H9 (cell line): Measurements from ENCODE around the gene TRAPPC2. TPM values are rescaled to one million over a fixed set of nuclear protein-coding genes. Genes with fewer than 3 reads are reported as not detected.
A peak's percentile ranks its signal among the peaks of the same experiment; 100 is the strongest.

Source experiments
- DNase-seq: peaks from one replicate; pipeline ENCODE4 v3.0.0-alpha.2; 2017
- H2AFZ ChIP-seq: one replicate; pipeline ENCODE4 v1.6.1; 2013; ENCODE audit warnings: mild to moderate bottlenecking, low read length, control low read depth, moderate library complexity
- H2AK5ac ChIP-seq: 2 replicates; pipeline ENCODE4 v1.6.1; 2013; ENCODE audit warnings: low read length, control low read depth, mixed read lengths; ENCODE audit not compliant: insufficient read length
- H2BK120ac ChIP-seq: one replicate; pipeline ENCODE4 v1.6.1; 2013; ENCODE audit warnings: low read depth, mild to moderate bottlenecking, low read length, control low read depth, inconsistent platforms; ENCODE audit not compliant: poor library complexity, severe bottlenecking
- H2BK12ac ChIP-seq: 2 replicates; pipeline ENCODE4 v1.6.1; 2013; ENCODE audit warnings: low read length, control low read depth, mixed read lengths, low read depth; ENCODE audit not compliant: insufficient read length
- H2BK15ac ChIP-seq: 2 replicates; pipeline ENCODE4 v1.6.1; 2013; ENCODE audit warnings: low read depth, low read length, control low read depth
- H2BK20ac ChIP-seq: one replicate; pipeline ENCODE4 v1.6.1; 2013; ENCODE audit warnings: low read depth, mild to moderate bottlenecking, low read length, control low read depth, inconsistent platforms; ENCODE audit not compliant: poor library complexity, severe bottlenecking
- H2BK5ac ChIP-seq: 2 replicates; pipeline ENCODE4 v1.6.1; 2013; ENCODE audit warnings: low read length, control low read depth, mixed read lengths; ENCODE audit not compliant: insufficient read length
- H3K14ac ChIP-seq: 2 replicates; pipeline ENCODE4 v1.6.1; 2013; ENCODE audit warnings: low read length, control low read depth; ENCODE audit not compliant: insufficient read depth
- H3K18ac ChIP-seq: 2 replicates; pipeline ENCODE4 v1.6.1; 2013; ENCODE audit warnings: low read depth, mild to moderate bottlenecking, mixed read lengths, low read length, control low read depth; ENCODE audit not compliant: insufficient read length
- H3K23ac ChIP-seq: 2 replicates; pipeline ENCODE4 v1.6.1; 2013; ENCODE audit warnings: low read length, control low read depth, mixed read lengths, low read depth; ENCODE audit not compliant: insufficient read length
- H3K23me2 ChIP-seq: 2 replicates; pipeline ENCODE4 v1.6.1; 2013; ENCODE audit warnings: low read depth, mild to moderate bottlenecking, mixed read lengths, low read length, control low read depth; ENCODE audit not compliant: insufficient read length, poor library complexity, severe bottlenecking
- H3K27ac ChIP-seq: 2 replicates; pipeline ENCODE4 v1.5.1; 2013; ENCODE audit warnings: low read length, control low read depth, mixed read lengths, low read depth; ENCODE audit not compliant: insufficient read length
- H3K27me3 ChIP-seq: 2 replicates; pipeline ENCODE4 v1.6.1; 2013; ENCODE audit warnings: low read length, control low read depth, inconsistent platforms; ENCODE audit not compliant: insufficient read depth
- H3K4ac ChIP-seq: 2 replicates; pipeline ENCODE4 v1.6.1; 2013; ENCODE audit warnings: low read depth, mild to moderate bottlenecking, control low read depth, inconsistent platforms, low read length, moderate library complexity
- H3K4me1 ChIP-seq: 2 replicates; pipeline ENCODE4 v1.6.1; 2013; ENCODE audit warnings: low read length, control low read depth, inconsistent platforms; ENCODE audit not compliant: insufficient read depth
- H3K4me2 ChIP-seq: 2 replicates; pipeline ENCODE4 v1.6.1; 2013; ENCODE audit warnings: low read length, control low read depth, mixed read lengths; ENCODE audit not compliant: insufficient read length, insufficient read depth
- H3K56ac ChIP-seq: 2 replicates; pipeline ENCODE4 v1.6.1; 2013; ENCODE audit warnings: low read depth, mild to moderate bottlenecking, mixed read lengths, low read length, control low read depth; ENCODE audit not compliant: insufficient read length
- H3K79me1 ChIP-seq: 2 replicates; pipeline ENCODE4 v1.6.1; 2013; ENCODE audit warnings: low read depth, mild to moderate bottlenecking, moderate library complexity, low read length, control low read depth, inconsistent platforms; ENCODE audit not compliant: insufficient read depth, poor library complexity, severe bottlenecking
- H3K79me2 ChIP-seq: 2 replicates; pipeline ENCODE4 v1.6.1; 2013; ENCODE audit warnings: low read length, control low read depth, inconsistent platforms; ENCODE audit not compliant: insufficient read depth
- H3K9ac ChIP-seq: 2 replicates; pipeline ENCODE4 v1.6.1; 2013; ENCODE audit warnings: low read length, control low read depth, mixed read lengths; ENCODE audit not compliant: insufficient read length; ENCODE audit errors: extremely low read depth
- H3K9me3 ChIP-seq: one replicate; pipeline ENCODE4 v1.6.1; 2013; ENCODE audit warnings: low read depth, low read length, inconsistent platforms; ENCODE audit not compliant: control insufficient read depth
- H3T11ph ChIP-seq: one replicate; pipeline ENCODE4 v1.6.1; 2013; ENCODE audit warnings: mild to moderate bottlenecking, low read length, control low read depth, inconsistent platforms
- H4K20me1 ChIP-seq: one replicate; pipeline ENCODE4 v1.6.1; 2013; ENCODE audit not compliant: control insufficient read depth, insufficient read length, insufficient read depth
- H4K5ac ChIP-seq: 2 replicates; pipeline ENCODE4 v1.6.1; 2013; ENCODE audit warnings: low read depth, mild to moderate bottlenecking, mixed read lengths, low read length, control low read depth; ENCODE audit not compliant: insufficient read length
- H4K8ac ChIP-seq: replicated peaks from 2 replicates; pipeline ENCODE4 v1.6.1; 2013; ENCODE audit warnings: low read length, control low read depth, mixed read lengths, low read depth; ENCODE audit not compliant: insufficient read length
- H4K91ac ChIP-seq: 2 replicates; pipeline ENCODE4 v1.6.1; 2013; ENCODE audit warnings: low read depth, mild to moderate bottlenecking, moderate library complexity, mixed read lengths, low read length, control low read depth; ENCODE audit not compliant: insufficient read length
- H3K27ac Mint-ChIP-seq, 3 experiments: 2 replicates in 2 of 3; 3 replicates in 1 of 3; pipeline ENCODE4 v1.8.0; 2020 to 2021; ENCODE audit warnings: mixed read lengths in 3 of 3, mild to moderate bottlenecking in 1 of 3, moderate library complexity in 1 of 3
- H3K27me3 Mint-ChIP-seq: 2 replicates; pipeline ENCODE4 v1.8.0; 2021; ENCODE audit warnings: low read depth, mild to moderate bottlenecking, moderate library complexity, mixed read lengths
- H3K36me3 Mint-ChIP-seq, 3 experiments: 2 replicates in 2 of 3; 3 replicates in 1 of 3; pipeline ENCODE4 v1.8.0; 2020 to 2021; ENCODE audit warnings: low read depth in 3 of 3, mixed read lengths in 3 of 3; ENCODE audit not compliant: insufficient read depth in 1 of 3
- H3K4me1 Mint-ChIP-seq, 2 experiments: 2 replicates each; pipeline ENCODE4 v1.8.0; 2020; ENCODE audit warnings: mixed read lengths in 2 of 2
- H3K4me3 Mint-ChIP-seq, 2 experiments: 2 replicates in 1 of 2; 3 replicates in 1 of 2; pipeline ENCODE4 v1.8.0; 2020 to 2021; ENCODE audit warnings: mild to moderate bottlenecking in 2 of 2, mixed read lengths in 2 of 2, moderate library complexity in 1 of 2
- H3K9me3 Mint-ChIP-seq, 2 experiments: 2 replicates in 1 of 2; 3 replicates in 1 of 2; pipeline ENCODE4 v1.8.0; 2020; ENCODE audit warnings: mild to moderate bottlenecking in 2 of 2, mixed read lengths in 2 of 2, moderate library complexity in 1 of 2
- CTCF ChIP-seq: fragments of 200-600 bp; sonication (generic); conservative IDR thresholded peaks from 3 replicates; pipeline ENCODE4 v1.8.0; 2021; ENCODE audit warnings: antibody characterized with exemption, mild to moderate bottlenecking
- WGBS: extraction: QIAGEN DNeasy Blood & Tissue Kit; methylation state at CpG from one replicate; pipeline ENCODE4 v1.1.7; 2013; ENCODE audit warnings: missing lambda C conversion rate, low lambda C conversion rate, mixed read lengths; ENCODE audit not compliant: insufficient read length; ENCODE audit errors: extremely low coverage; 5-methylcytosine and 5-hydroxymethylcytosine counted together
- total RNA-seq: library from RNA; stranded (reverse); gene quantifications from 2 replicates; pipeline ENCODE4 v1.2.1, GENCODE V29; 2021

Gene TRAPPC2
- total RNA-seq, 1 experiment from 2014 or later: 13.3 TPM

GRCh38 chrX:13719192-13719856, 15.1 kb downstream of the TRAPPC2 start:
- Histone ChIP-seq H3K79me2 (peaks cover 4% of the 10 kb centered on the region; the same call in 1 of the 2 replicates), H3K9me3 (no peaks in the 10 kb centered on the region), H2AFZ (no peak overlapping the region), H4K5ac (no peak overlapping the region), H2BK15ac (no peak overlapping the region), H3K27ac (no peak overlapping the region), H2AK5ac (no peak overlapping the region), H3K23me2 (no peaks in the 10 kb centered on the region), H3K56ac (no peak overlapping the region), H3K27me3 (no peaks in the 10 kb centered on the region), H3K4me1 (no peaks in the 10 kb centered on the region), H2BK120ac (no peak overlapping the region), H4K91ac (no peak overlapping the region), H3K4ac (no peak overlapping the region), H2BK12ac (no peak overlapping the region), H3K9ac (no peak overlapping the region), H3K14ac (no peak overlapping the region), H4K8ac (no peak overlapping the region), H3K4me2 (no peak overlapping the region), H3K23ac (no peak overlapping the region), H3K79me1 (peaks cover 3% of the 10 kb centered on the region), H4K20me1 (no peaks in the 10 kb centered on the region), H3T11ph (no peak overlapping the region), H3K18ac (no peak overlapping the region), H2BK5ac (no peak overlapping the region), H2BK20ac (no peak overlapping the region)
- no peak for DNase-seq
- Mint-ChIP-seq H3K9me3 (peaks cover 26 to 45% of the 10 kb centered on the region in 2 experiments), H3K4me3 (no peak overlapping the region), H3K27ac (peak overlapping the region in 1 of 3 experiments; percentile 44; a peak in 2 of 7 replicates), H3K27me3 (no peaks in the 10 kb centered on the region), H3K4me1 (no peaks in the 10 kb centered on the region), H3K36me3 (peaks cover 13 to 68% (median 36%) of the 10 kb centered on the region in 3 experiments)
- no peak for TF ChIP-seq CTCF
- no CpG with 5 or more reads among the region's 3 CpGs for WGBS
